Cardiac muscle cell (in vitro differentiated cells and primary cell): Measurements from ENCODE around the gene PEPD. TPM values are rescaled to one million over a fixed set of nuclear protein-coding genes. Genes with fewer than 3 reads are reported as not detected.
A peak's percentile ranks its signal among the peaks of the same experiment; 100 is the strongest.

Source experiments
- DNase-seq, 2 donors: peaks; one replicate each; pipeline versions ENCODE4 v3.0.0 to v3.0.0-alpha.2; 2010 to 2017; ENCODE audit warnings: low read depth in 1 of 2, low spot score in 1 of 2
- H3K27ac ChIP-seq: fragments of 200-600 bp; sonication (generic); 2 replicates; pipeline ENCODE4 v1.5.1; 2016
- H3K27me3 ChIP-seq: fragments of 200-600 bp; sonication (generic); 2 replicates; pipeline ENCODE4 v1.6.0; 2016; ENCODE audit warnings: control low read depth
- H3K36me3 ChIP-seq: fragments of 200-600 bp; sonication (generic); 2 replicates; pipeline ENCODE4 v1.5.1; 2016; ENCODE audit warnings: control low read depth
- H3K4me1 ChIP-seq: fragments of 200-600 bp; sonication (generic); 2 replicates; pipeline ENCODE4 v1.8.1; 2017; ENCODE audit warnings: low read depth, mild to moderate bottlenecking, mixed run types
- H3K4me3 ChIP-seq: fragments of 200-600 bp; sonication (generic); 2 replicates; pipeline ENCODE4 v1.5.1; 2016; ENCODE audit warnings: mild to moderate bottlenecking
- H3K9me3 ChIP-seq: fragments of 200-600 bp; sonication (generic); 2 replicates; pipeline ENCODE4 v1.5.1; 2017; ENCODE audit warnings: low read depth, mild to moderate bottlenecking, control low read depth
- CTCF ChIP-seq: IDR thresholded peaks from 2 replicates; pipeline ENCODE4 v1.5.1; 2012; ENCODE audit warnings: low read depth, mild to moderate bottlenecking, low read length
- polyA plus RNA-seq: library from polyadenylated mRNA; unstranded; fragments of >200 nt; fragmentation: Nextera tagmentation; extraction: Ambion mirVana; gene quantifications from 2 replicates; pipeline ENCODE4 v1.2.1, GENCODE V29; 2016
- total RNA-seq: library from RNA; depleted of rRNA; stranded (reverse); fragments of >200 nt; gene quantifications from 2 replicates; pipeline ENCODE4 v1.2.3, GENCODE V29; 2016

Gene PEPD
- total and polyA plus RNA-seq, 2 experiments from 2014 or later, result 40.3 to 80.6 TPM

GRCh38 chr19:33398361-33399060 is 123.1 kb downstream of the PEPD start:
- TF ChIP-seq CTCF, result no peak
- no peaks in the 10 kb centered on the region for H3K4me1 ChIP-seq

GRCh38 chr19:33397536-33398360 is 123.8 kb downstream of the PEPD start:
- no peaks in the 10 kb centered on the region for H3K27me3 ChIP-seq
- DNase-seq, result no peak
- no peaks in the 10 kb centered on the region for H3K4me1 ChIP-seq
- H3K27ac ChIP-seq, result no peak overlapping the region
- H3K4me3 ChIP-seq, result no peak overlapping the region
- H3K36me3 ChIP-seq, result no peaks in the 10 kb centered on the region
- no peaks in the 10 kb centered on the region for H3K9me3 ChIP-seq
- TF ChIP-seq CTCF, result peak; percentile 42

More at GRCh38 chr19:33398361-33399060, 123.1 kb downstream of the PEPD start:
- Histone ChIP-seq H3K9me3 (no peaks in the 10 kb centered on the region), H3K27me3 (no peaks in the 10 kb centered on the region), H3K4me3 (no peak overlapping the region), H3K27ac (no peak overlapping the region), H3K36me3 (no peaks in the 10 kb centered on the region)
- DNase-seq, result no peak

DNA sequence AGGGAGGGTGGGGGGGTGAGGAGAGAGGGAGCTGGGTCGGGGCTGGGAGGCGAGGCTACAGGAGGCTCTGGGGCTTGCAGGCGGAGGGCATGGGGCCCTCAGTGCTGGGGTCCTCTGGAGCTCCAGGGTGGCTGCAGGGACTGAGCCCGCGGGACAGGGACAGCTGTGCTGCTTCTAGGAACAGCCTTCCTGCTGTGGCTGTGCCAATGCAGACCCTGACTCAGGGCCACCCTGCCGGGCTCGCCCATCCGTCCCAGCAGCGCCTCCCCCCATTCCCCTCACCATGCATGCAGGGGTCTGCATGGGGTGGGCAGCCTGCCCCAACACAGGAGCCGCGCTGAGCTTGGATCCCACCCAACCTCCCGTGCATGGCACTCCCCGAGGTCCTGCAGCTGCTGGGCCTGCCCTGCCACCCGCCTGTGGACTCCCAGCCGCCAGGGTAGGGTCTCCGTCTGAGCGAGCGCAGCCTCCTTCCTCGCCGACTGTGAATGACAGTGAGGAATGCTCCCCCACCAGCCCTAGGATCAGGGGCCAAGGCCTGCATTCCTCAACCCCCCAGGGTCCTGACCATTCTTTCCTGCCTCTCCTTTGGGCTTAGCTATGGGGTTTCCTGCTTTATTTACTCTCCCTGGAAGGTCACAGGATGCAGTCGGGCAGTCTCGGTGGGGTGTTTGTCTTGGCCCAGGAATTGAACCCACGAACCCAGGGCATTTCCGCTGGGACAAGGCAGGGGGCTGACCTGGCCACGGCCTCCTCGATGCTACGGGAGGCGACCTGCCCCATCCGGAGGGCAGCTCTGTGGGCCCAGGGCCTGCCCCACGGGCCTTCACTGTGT is 124.7 kb downstream of the PEPD start:
- Histone ChIP-seq H3K27ac (no peak overlapping the region), H3K27me3 (no peaks in the 10 kb centered on the region), H3K4me3 (no peak overlapping the region), H3K36me3 (no peaks in the 10 kb centered on the region), H3K4me1 (no peaks in the 10 kb centered on the region), H3K9me3 (no peaks in the 10 kb centered on the region)
- TF ChIP-seq CTCF, result no peak
- peak in 1 of 2 donors; percentile 65 for DNase-seq

- no peak overlapping the region for H3K4me3 ChIP-seq
- no peak overlapping the region for H3K27ac ChIP-seq
- no peaks in the 10 kb centered on the region for H3K36me3 ChIP-seq
- no peaks in the 10 kb centered on the region for H3K9me3 ChIP-seq
- peak in 1 of 2 donors; percentile 73 for DNase-seq
- no peak for TF ChIP-seq CTCF
- no peaks in the 10 kb centered on the region for H3K27me3 ChIP-seq
- no peaks in the 10 kb centered on the region for H3K4me1 ChIP-seq
These were observed 125.7 kb downstream of the PEPD start for GRCh38 chr19:33395561-33396550.
